ENCODE results near the gene C4orf33. TPM values are rescaled to one million over a fixed set of nuclear protein-coding genes. Genes with fewer than 3 reads are reported as not detected.
A peak's percentile ranks its signal among the peaks of the same experiment; 100 is the strongest.

C4orf33 gene
- total and polyA plus RNA-seq, 9 of the 15 experiments (the other 6 are each of a cell fraction or from before 2014, with no cell fraction given) = 16.7 to 42.0 (median 27.5) TPM

DNA sequence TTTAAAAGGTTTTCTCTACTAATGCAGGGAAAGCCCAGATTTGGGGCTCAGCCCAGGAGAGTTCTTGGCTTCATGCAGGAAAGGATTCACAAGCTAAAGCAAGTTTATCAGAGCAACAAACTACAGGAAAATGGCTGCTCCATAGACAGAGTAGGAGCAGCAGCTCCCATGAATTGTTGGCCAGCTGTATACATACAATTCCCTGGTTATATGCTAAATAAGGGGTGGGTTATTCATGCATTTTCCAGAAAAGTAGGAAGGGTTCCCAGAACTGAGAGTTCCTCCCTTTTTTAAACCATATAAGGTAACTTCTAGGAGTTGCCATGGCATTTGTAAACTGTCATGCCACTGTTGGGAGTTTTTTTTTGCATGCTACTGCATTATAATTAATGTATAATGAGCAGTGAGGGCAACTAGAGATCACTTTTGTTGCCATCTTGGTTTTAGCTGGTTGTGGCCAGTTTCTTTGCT lies 2.6 kb downstream of the C4orf33 start (continued):
- TF ChIP-seq ZNF3 (CRISPR knock-in tag; IDR thresholded peaks at IDR 0.05) (no peak), ZNF589 (CRISPR knock-in tag; IDR thresholded peaks at IDR 0.05; ENCODE audit: low read depth) (peak; percentile 51; the same call in 1 of the 2 replicates), EP300 (IDR thresholded peaks at IDR 0.05; ENCODE audit: low read length) (0 out of 2 replicates have a peak, but pooled peaks have one; percentile 44), RFX1 (IDR thresholded peaks at IDR 0.05) (peak; percentile 86), ZNF830 (CRISPR knock-in tag; IDR thresholded peaks at IDR 0.05) (no peak), HEY1 (CRISPR knock-in tag; IDR thresholded peaks at IDR 0.05; ENCODE audit: borderline replicate concordance) (no peak), ZNF384 (IDR thresholded peaks at IDR 0.05; ENCODE audit: low read depth, low read length) (peak; percentile 68), KLF16 (IDR thresholded peaks at IDR 0.05) (peak; percentile 36; the same call in 1 of the 2 replicates), ZKSCAN8 (CRISPR knock-in tag; IDR thresholded peaks at IDR 0.05) (peak; percentile 98), ZSCAN32 (CRISPR knock-in tag; IDR thresholded peaks at IDR 0.05) (no peak), FOXJ3 (CRISPR knock-in tag; IDR thresholded peaks at IDR 0.05) (no peak), EP400 (IDR thresholded peaks at IDR 0.05) (no peak)
- TF ChIP-seq, protein P1, sequence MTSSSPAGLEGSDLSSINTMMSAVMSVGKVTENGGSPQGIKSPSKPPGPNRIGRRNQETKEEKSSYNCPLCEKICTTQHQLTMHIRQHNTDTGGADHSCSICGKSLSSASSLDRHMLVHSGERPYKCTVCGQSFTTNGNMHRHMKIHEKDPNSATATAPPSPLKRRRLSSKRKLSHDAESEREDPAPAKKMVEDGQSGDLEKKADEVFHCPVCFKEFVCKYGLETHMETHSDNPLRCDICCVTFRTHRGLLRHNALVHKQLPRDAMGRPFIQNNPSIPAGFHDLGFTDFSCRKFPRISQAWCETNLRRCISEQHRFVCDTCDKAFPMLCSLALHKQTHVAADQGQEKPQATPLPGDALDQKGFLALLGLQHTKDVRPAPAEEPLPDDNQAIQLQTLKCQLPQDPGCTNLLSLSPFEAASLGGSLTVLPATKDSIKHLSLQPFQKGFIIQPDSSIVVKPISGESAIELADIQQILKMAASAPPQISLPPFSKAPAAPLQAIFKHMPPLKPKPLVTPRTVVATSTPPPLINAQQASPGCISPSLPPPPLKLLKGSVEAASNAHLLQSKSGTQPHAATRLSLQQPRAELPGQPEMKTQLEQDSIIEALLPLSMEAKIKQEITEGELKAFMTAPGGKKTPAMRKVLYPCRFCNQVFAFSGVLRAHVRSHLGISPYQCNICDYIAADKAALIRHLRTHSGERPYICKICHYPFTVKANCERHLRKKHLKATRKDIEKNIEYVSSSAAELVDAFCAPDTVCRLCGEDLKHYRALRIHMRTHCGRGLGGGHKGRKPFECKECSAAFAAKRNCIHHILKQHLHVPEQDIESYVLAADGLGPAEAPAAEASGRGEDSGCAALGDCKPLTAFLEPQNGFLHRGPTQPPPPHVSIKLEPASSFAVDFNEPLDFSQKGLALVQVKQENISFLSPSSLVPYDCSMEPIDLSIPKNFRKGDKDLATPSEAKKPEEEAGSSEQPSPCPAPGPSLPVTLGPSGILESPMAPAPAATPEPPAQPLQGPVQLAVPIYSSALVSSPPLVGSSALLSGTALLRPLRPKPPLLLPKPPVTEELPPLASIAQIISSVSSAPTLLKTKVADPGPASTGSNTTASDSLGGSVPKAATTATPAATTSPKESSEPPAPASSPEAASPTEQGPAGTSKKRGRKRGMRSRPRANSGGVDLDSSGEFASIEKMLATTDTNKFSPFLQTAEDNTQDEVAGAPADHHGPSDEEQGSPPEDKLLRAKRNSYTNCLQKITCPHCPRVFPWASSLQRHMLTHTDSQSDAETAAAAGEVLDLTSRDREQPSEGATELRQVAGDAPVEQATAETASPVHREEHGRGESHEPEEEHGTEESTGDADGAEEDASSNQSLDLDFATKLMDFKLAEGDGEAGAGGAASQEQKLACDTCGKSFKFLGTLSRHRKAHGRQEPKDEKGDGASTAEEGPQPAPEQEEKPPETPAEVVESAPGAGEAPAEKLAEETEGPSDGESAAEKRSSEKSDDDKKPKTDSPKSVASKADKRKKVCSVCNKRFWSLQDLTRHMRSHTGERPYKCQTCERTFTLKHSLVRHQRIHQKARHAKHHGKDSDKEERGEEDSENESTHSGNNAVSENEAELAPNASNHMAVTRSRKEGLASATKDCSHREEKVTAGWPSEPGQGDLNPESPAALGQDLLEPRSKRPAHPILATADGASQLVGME (CRISPR knock-in tag; IDR thresholded peaks at IDR 0.05) = no peak
- TF ChIP-seq, protein P2, sequence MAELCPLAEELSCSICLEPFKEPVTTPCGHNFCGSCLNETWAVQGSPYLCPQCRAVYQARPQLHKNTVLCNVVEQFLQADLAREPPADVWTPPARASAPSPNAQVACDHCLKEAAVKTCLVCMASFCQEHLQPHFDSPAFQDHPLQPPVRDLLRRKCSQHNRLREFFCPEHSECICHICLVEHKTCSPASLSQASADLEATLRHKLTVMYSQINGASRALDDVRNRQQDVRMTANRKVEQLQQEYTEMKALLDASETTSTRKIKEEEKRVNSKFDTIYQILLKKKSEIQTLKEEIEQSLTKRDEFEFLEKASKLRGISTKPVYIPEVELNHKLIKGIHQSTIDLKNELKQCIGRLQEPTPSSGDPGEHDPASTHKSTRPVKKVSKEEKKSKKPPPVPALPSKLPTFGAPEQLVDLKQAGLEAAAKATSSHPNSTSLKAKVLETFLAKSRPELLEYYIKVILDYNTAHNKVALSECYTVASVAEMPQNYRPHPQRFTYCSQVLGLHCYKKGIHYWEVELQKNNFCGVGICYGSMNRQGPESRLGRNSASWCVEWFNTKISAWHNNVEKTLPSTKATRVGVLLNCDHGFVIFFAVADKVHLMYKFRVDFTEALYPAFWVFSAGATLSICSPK (IDR thresholded peaks at IDR 0.05; ENCODE audit: borderline replicate concordance) = no peak
- TF ChIP-seq, protein P3, sequence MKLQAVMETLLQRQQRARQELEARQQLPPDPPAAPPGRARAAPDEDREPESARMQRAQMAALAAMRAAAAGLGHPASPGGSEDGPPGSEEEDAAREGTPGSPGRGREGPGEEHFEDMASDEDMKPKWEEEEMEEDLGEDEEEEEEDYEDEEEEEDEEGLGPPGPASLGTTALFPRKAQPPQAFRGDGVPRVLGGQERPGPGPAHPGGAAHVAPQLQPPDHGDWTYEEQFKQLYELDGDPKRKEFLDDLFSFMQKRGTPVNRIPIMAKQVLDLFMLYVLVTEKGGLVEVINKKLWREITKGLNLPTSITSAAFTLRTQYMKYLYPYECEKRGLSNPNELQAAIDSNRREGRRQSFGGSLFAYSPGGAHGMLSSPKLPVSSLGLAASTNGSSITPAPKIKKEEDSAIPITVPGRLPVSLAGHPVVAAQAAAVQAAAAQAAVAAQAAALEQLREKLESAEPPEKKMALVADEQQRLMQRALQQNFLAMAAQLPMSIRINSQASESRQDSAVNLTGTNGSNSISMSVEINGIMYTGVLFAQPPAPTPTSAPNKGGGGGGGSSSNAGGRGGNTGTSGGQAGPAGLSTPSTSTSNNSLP (IDR thresholded peaks at IDR 0.05; ENCODE audit: borderline replicate concordance, low read depth, low read length) = peak; percentile 44; the same call in 1 of the 2 replicates
- TF ChIP-seq, protein P4, sequence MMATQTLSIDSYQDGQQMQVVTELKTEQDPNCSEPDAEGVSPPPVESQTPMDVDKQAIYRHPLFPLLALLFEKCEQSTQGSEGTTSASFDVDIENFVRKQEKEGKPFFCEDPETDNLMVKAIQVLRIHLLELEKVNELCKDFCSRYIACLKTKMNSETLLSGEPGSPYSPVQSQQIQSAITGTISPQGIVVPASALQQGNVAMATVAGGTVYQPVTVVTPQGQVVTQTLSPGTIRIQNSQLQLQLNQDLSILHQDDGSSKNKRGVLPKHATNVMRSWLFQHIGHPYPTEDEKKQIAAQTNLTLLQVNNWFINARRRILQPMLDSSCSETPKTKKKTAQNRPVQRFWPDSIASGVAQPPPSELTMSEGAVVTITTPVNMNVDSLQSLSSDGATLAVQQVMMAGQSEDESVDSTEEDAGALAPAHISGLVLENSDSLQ (IDR thresholded peaks at IDR 0.05) = peak; percentile 70

Data from K562 (cell line).